Globus pallidus (tissue), 1 donor: ENCODE results near the gene STPG1.

ENCODE experiments used
- DNase-seq: peaks from one replicate; pipeline ENCODE4 v3.0.0-alpha.2; 2015; ENCODE audit warnings: low spot score

Gene STPG1

GRCh38 chr1:24426744-24427544, 13.4 kb upstream of the STPG1 start:
- DNase-seq, result no peak

GRCh38 chr1:24425922-24426321, 12.3 kb upstream of the STPG1 start:
- DNase-seq, result no peak

GRCh38 chr1:24425441-24425840, 11.9 kb upstream of the STPG1 start:
- DNase-seq, result no peak

- no peak for DNase-seq
Measured at GRCh38 chr1:24424990-24425389, 11.4 kb upstream of the STPG1 start.

GRCh38 chr1:24424207-24424606, 10.6 kb upstream of the STPG1 start:
- no peak for DNase-seq

- DNase-seq, result no peak
Measured at GRCh38 chr1:24421502-24421901, 7.9 kb upstream of the STPG1 start.

GRCh38 chr1:24420547-24420946, 7.0 kb upstream of the STPG1 start:
- no peak for DNase-seq

GRCh38 chr1:24418898-24419628, 5.5 kb upstream of the STPG1 start:
- peak; percentile 83 for DNase-seq

- DNase-seq, result no peak
Measured at GRCh38 chr1:24417681-24418080, 4.1 kb upstream of the STPG1 start.

- no peak for DNase-seq
Measured at GRCh38 chr1:24416666-24417391, 3.2 kb upstream of the STPG1 start.

GRCh38 chr1:24415910-24416665, 2.5 kb upstream of the STPG1 start:
- no peak for DNase-seq

GRCh38 chr1:24415334-24415909, 1.8 kb upstream of the STPG1 start, which contains the start of gene NIPAL3:
NIPAL3 (plus strand) TSS chr1:24415802; CDS start chr1:24419548, 3,746 bp downstream.
- peak; percentile 98 for DNase-seq

- no peak for DNase-seq
Measured at GRCh38 chr1:24414775-24415333, 1.3 kb upstream of the STPG1 start.

- no peak for DNase-seq
Measured at GRCh38 chr1:24412408-24412807, 1.2 kb downstream of the STPG1 start.

GRCh38 chr1:24411963-24412362, 1.6 kb downstream of the STPG1 start:
- DNase-seq, result no peak

- no peak for DNase-seq
Measured at GRCh38 chr1:24410750-24411149, 2.8 kb downstream of the STPG1 start.

GRCh38 chr1:24409535-24409934, 4.0 kb downstream of the STPG1 start:
- DNase-seq, result no peak

- DNase-seq, result no peak
Measured at GRCh38 chr1:24406788-24407187, 6.8 kb downstream of the STPG1 start.

GRCh38 chr1:24403806-24404205, 9.8 kb downstream of the STPG1 start:
- DNase-seq, result peak; percentile 79

GRCh38 chr1:24400065-24400464, 13.5 kb downstream of the STPG1 start:
- DNase-seq, result no peak

GRCh38 chr1:24393892-24394291, 19.7 kb downstream of the STPG1 start:
- DNase-seq, result no peak
